ENCODE data around the gene GPSM1. TPM values are rescaled to one million over a fixed set of nuclear protein-coding genes. Genes with fewer than 3 reads are reported as not detected.

GPSM1 gene
- total RNA-seq, 1 experiment from 2014 or later, result 14.2 TPM

DNA sequence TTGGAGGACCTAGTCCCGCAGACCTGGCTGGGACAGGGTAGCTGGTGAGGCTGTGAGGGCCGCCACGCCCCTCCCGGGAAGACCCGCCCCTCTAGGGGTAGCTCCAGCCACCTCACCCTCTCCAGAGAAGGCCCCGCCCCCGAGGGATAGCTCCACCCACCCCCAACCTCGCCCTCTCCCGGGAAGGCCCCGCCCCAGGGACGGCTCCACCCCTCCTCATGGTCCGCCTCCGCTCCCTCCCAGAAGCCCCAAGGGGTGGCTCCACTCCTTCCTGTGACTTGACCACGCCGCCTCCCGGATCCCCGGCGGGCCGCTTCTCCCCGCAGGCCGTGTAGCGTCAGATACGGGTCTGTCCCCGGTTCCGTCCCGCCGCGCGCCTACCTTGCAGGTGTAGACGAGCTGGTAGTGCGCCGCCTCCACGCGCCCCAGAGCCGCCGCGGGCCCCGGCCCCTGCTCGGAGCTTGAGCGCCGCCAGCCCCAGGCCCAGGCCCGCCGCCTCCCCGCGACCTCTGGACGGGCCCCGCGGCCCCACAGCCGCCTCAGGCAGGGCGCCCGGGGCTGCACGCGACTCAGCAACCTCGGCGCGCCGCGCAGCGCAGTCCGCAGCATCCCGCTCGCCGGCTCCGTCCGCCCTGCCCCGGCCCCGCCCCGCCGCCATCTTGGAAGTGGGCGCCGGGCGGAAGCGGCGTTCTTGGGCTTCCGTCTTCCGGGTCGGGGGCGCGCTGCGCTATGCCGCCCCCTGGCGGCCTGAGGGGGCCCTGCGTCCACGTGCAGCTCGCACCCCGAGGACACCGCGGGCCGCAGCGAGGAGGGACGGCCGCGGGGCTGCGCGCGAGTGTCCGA, 36.0 kb downstream of the GPSM1 start, which contains the start of gene DNLZ (continued):
- TF ChIP-seq, protein P1, sequence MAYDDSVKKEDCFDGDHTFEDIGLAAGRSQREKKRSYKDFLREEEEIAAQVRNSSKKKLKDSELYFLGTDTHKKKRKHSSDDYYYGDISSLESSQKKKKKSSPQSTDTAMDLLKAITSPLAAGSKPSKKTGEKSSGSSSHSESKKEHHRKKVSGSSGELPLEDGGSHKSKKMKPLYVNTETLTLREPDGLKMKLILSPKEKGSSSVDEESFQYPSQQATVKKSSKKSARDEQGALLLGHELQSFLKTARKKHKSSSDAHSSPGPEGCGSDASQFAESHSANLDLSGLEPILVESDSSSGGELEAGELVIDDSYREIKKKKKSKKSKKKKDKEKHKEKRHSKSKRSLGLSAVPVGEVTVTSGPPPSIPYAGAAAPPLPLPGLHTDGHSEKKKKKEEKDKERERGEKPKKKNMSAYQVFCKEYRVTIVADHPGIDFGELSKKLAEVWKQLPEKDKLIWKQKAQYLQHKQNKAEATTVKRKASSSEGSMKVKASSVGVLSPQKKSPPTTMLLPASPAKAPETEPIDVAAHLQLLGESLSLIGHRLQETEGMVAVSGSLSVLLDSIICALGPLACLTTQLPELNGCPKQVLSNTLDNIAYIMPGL (CRISPR knock-in tag; IDR thresholded peaks at IDR 0.05), result peak; percentile 63; the same call in 1 of the 2 replicates
- TF ChIP-seq, protein P2, sequence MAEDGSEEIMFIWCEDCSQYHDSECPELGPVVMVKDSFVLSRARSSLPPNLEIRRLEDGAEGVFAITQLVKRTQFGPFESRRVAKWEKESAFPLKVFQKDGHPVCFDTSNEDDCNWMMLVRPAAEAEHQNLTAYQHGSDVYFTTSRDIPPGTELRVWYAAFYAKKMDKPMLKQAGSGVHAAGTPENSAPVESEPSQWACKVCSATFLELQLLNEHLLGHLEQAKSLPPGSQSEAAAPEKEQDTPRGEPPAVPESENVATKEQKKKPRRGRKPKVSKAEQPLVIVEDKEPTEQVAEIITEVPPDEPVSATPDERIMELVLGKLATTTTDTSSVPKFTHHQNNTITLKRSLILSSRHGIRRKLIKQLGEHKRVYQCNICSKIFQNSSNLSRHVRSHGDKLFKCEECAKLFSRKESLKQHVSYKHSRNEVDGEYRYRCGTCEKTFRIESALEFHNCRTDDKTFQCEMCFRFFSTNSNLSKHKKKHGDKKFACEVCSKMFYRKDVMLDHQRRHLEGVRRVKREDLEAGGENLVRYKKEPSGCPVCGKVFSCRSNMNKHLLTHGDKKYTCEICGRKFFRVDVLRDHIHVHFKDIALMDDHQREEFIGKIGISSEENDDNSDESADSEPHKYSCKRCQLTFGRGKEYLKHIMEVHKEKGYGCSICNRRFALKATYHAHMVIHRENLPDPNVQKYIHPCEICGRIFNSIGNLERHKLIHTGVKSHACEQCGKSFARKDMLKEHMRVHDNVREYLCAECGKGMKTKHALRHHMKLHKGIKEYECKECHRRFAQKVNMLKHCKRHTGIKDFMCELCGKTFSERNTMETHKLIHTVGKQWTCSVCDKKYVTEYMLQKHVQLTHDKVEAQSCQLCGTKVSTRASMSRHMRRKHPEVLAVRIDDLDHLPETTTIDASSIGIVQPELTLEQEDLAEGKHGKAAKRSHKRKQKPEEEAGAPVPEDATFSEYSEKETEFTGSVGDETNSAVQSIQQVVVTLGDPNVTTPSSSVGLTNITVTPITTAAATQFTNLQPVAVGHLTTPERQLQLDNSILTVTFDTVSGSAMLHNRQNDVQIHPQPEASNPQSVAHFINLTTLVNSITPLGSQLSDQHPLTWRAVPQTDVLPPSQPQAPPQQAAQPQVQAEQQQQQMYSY (CRISPR knock-in tag; IDR thresholded peaks at IDR 0.05), result no peak
- TF ChIP-seq, protein P3, sequence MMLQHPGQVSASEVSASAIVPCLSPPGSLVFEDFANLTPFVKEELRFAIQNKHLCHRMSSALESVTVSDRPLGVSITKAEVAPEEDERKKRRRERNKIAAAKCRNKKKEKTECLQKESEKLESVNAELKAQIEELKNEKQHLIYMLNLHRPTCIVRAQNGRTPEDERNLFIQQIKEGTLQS (CRISPR knock-in tag; conservative IDR thresholded peaks at IDR 0.05), result peak; percentile 79; the same call in 1 of the 2 replicates
- TF ChIP-seq ZNF219 (CRISPR knock-in tag; IDR thresholded peaks at IDR 0.05; ENCODE audit: borderline replicate concordance) (no peak), NFE2L1 (CRISPR knock-in tag; IDR thresholded peaks at IDR 0.05) (peak; percentile 85; the same call in 1 of the 2 replicates), ATF1 (CRISPR knock-in tag; IDR thresholded peaks at IDR 0.05) (no peak), ZNF138 (CRISPR knock-in tag; conservative IDR thresholded peaks at IDR 0.05) (no peak; the same call in 1 of the 2 replicates), FOXP1 (CRISPR knock-in tag; IDR thresholded peaks at IDR 0.05; ENCODE audit: borderline replicate concordance) (peak; percentile 98), CREB1 (CRISPR knock-in tag; IDR thresholded peaks at IDR 0.05) (peak; percentile 88), ZNF317 (CRISPR knock-in tag; IDR thresholded peaks at IDR 0.05; ENCODE audit: borderline replicate concordance, low read depth) (no peak), JUN (CRISPR knock-in tag; IDR thresholded peaks at IDR 0.05) (no peak), SMAD4 (CRISPR knock-in tag; IDR thresholded peaks at IDR 0.05) (0 out of 2 replicates have a peak, but pooled peaks have one; percentile 12), ZNF396 (CRISPR knock-in tag; IDR thresholded peaks at IDR 0.05; ENCODE audit: borderline replicate concordance) (no peak), SOX15 (CRISPR knock-in tag; IDR thresholded peaks at IDR 0.05) (no peak), ELF4 (CRISPR knock-in tag; IDR thresholded peaks at IDR 0.05; ENCODE audit: low read depth) (peak; percentile 83)
- TF ChIP-seq, protein P4, sequence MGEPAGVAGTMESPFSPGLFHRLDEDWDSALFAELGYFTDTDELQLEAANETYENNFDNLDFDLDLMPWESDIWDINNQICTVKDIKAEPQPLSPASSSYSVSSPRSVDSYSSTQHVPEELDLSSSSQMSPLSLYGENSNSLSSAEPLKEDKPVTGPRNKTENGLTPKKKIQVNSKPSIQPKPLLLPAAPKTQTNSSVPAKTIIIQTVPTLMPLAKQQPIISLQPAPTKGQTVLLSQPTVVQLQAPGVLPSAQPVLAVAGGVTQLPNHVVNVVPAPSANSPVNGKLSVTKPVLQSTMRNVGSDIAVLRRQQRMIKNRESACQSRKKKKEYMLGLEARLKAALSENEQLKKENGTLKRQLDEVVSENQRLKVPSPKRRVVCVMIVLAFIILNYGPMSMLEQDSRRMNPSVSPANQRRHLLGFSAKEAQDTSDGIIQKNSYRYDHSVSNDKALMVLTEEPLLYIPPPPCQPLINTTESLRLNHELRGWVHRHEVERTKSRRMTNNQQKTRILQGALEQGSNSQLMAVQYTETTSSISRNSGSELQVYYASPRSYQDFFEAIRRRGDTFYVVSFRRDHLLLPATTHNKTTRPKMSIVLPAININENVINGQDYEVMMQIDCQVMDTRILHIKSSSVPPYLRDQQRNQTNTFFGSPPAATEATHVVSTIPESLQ (CRISPR knock-in tag; IDR thresholded peaks at IDR 0.05), result no peak
- TF ChIP-seq, protein P5, sequence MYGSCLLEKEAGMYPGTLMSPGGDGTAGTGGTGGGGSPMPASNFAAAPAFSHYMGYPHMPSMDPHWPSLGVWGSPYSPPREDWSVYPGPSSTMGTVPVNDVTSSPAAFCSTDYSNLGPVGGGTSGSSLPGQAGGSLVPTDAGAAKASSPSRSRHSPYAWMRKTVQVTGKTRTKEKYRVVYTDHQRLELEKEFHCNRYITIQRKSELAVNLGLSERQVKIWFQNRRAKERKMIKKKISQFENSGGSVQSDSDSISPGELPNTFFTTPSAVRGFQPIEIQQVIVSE (CRISPR knock-in tag; IDR thresholded peaks at IDR 0.05; ENCODE audit: borderline replicate concordance), result no peak
- TF ChIP-seq, protein P6, sequence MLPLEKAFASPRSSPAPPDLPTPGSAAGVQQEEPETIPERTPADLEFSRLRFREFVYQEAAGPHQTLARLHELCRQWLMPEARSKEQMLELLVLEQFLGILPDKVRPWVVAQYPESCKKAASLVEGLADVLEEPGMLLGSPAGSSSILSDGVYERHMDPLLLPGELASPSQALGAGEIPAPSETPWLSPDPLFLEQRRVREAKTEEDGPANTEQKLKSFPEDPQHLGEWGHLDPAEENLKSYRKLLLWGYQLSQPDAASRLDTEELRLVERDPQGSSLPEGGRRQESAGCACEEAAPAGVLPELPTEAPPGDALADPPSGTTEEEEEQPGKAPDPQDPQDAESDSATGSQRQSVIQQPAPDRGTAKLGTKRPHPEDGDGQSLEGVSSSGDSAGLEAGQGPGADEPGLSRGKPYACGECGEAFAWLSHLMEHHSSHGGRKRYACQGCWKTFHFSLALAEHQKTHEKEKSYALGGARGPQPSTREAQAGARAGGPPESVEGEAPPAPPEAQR (CRISPR knock-in tag; IDR thresholded peaks at IDR 0.05), result no peak
- TF ChIP-seq, protein P7, sequence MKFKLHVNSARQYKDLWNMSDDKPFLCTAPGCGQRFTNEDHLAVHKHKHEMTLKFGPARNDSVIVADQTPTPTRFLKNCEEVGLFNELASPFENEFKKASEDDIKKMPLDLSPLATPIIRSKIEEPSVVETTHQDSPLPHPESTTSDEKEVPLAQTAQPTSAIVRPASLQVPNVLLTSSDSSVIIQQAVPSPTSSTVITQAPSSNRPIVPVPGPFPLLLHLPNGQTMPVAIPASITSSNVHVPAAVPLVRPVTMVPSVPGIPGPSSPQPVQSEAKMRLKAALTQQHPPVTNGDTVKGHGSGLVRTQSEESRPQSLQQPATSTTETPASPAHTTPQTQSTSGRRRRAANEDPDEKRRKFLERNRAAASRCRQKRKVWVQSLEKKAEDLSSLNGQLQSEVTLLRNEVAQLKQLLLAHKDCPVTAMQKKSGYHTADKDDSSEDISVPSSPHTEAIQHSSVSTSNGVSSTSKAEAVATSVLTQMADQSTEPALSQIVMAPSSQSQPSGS (CRISPR knock-in tag; IDR thresholded peaks at IDR 0.05; ENCODE audit: borderline replicate concordance, low read depth), result 0 out of 2 replicates have a peak, but pooled peaks have one; percentile 72
- TF ChIP-seq, protein P8, sequence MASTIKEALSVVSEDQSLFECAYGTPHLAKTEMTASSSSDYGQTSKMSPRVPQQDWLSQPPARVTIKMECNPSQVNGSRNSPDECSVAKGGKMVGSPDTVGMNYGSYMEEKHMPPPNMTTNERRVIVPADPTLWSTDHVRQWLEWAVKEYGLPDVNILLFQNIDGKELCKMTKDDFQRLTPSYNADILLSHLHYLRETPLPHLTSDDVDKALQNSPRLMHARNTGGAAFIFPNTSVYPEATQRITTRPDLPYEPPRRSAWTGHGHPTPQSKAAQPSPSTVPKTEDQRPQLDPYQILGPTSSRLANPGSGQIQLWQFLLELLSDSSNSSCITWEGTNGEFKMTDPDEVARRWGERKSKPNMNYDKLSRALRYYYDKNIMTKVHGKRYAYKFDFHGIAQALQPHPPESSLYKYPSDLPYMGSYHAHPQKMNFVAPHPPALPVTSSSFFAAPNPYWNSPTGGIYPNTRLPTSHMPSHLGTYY (CRISPR knock-in tag; IDR thresholded peaks at IDR 0.05), result no peak
- TF ChIP-seq, protein P9, sequence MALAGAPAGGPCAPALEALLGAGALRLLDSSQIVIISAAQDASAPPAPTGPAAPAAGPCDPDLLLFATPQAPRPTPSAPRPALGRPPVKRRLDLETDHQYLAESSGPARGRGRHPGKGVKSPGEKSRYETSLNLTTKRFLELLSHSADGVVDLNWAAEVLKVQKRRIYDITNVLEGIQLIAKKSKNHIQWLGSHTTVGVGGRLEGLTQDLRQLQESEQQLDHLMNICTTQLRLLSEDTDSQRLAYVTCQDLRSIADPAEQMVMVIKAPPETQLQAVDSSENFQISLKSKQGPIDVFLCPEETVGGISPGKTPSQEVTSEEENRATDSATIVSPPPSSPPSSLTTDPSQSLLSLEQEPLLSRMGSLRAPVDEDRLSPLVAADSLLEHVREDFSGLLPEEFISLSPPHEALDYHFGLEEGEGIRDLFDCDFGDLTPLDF (CRISPR knock-in tag; IDR thresholded peaks at IDR 0.05), result peak; percentile 94

All from WTC11 (cell line).